ENCODE results near the gene SLC26A11.

GRCh38 chr17:80284631-80285030 lies 64.4 kb downstream of the SLC26A11 start:
- TF ChIP-seq PPARA (CRISPR knock-in tag; IDR thresholded peaks at IDR 0.05; ENCODE audit: borderline replicate concordance) (no peak), ISL1 (CRISPR knock-in tag; IDR thresholded peaks at IDR 0.05) (no peak), GLIS3 (CRISPR knock-in tag; IDR thresholded peaks at IDR 0.05) (no peak), ZFP3 (CRISPR knock-in tag; IDR thresholded peaks at IDR 0.05) (no peak), ZNF70 (CRISPR knock-in tag; IDR thresholded peaks at IDR 0.05) (no peak)
- TF ChIP-seq, protein P1, sequence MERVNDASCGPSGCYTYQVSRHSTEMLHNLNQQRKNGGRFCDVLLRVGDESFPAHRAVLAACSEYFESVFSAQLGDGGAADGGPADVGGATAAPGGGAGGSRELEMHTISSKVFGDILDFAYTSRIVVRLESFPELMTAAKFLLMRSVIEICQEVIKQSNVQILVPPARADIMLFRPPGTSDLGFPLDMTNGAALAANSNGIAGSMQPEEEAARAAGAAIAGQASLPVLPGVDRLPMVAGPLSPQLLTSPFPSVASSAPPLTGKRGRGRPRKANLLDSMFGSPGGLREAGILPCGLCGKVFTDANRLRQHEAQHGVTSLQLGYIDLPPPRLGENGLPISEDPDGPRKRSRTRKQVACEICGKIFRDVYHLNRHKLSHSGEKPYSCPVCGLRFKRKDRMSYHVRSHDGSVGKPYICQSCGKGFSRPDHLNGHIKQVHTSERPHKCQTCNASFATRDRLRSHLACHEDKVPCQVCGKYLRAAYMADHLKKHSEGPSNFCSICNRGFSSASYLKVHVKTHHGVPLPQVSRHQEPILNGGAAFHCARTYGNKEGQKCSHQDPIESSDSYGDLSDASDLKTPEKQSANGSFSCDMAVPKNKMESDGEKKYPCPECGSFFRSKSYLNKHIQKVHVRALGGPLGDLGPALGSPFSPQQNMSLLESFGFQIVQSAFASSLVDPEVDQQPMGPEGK (CRISPR knock-in tag; IDR thresholded peaks at IDR 0.05; ENCODE audit: borderline replicate concordance): no peak
- TF ChIP-seq, protein P2, sequence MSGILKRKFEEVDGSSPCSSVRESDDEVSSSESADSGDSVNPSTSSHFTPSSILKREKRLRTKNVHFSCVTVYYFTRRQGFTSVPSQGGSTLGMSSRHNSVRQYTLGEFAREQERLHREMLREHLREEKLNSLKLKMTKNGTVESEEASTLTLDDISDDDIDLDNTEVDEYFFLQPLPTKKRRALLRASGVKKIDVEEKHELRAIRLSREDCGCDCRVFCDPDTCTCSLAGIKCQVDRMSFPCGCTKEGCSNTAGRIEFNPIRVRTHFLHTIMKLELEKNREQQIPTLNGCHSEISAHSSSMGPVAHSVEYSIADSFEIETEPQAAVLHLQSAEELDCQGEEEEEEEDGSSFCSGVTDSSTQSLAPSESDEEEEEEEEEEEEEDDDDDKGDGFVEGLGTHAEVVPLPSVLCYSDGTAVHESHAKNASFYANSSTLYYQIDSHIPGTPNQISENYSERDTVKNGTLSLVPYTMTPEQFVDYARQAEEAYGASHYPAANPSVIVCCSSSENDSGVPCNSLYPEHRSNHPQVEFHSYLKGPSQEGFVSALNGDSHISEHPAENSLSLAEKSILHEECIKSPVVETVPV (CRISPR knock-in tag; IDR thresholded peaks at IDR 0.05): no peak
